Endothelial cell of umbilical vein (primary cell): Measurements from ENCODE around the gene C1orf116. TPM values are rescaled to one million over a fixed set of nuclear protein-coding genes. Genes with fewer than 3 reads are reported as not detected.

Experiments used
- BruUV-seq: library from RNA; stranded (reverse); fragments of 400-500 nt; replicated peaks from 2 replicates; lab custom pipeline; 2021; lab: Mats Ljungman, UMichigan
- CTCF ChIA-PET: fragments of 300-600, 350-600 bp; sonication (Branson Sonifier 250); formaldehyde crosslinking; loops from one replicate; lab custom pipeline; 2021; ENCODE audit warnings: antibody characterized with exemption, inconsistent platforms; lab: Charles Lee
- POLR2A ChIA-PET: fragments of 300-600, 350-600 bp; sonication (Branson Sonifier 250); formaldehyde crosslinking; loops from one replicate; lab custom pipeline; 2021; ENCODE audit warnings: antibody characterized with exemption, inconsistent platforms; lab: Charles Lee
- DNase-seq: peaks from one replicate; pipeline ENCODE4 v3.0.0-alpha.2; 2011; ENCODE audit warnings: low read depth, low spot score
- FAIRE-seq: peaks from 2 replicates; lab custom pipeline; 2011; peaks lifted over from hg19 to GRCh38; lab: Jason Lieb, UNC
- H2AFZ ChIP-seq: 2 replicates; pipeline ENCODE4 v1.6.0; 2012; ENCODE audit warnings: low read depth, low read length, control low read depth, inconsistent platforms
- H3K27ac ChIP-seq: 2 replicates; pipeline ENCODE4 v1.5.1; 2011; ENCODE audit warnings: low read depth, mild to moderate bottlenecking, control low read depth, low read length, moderate library complexity; ENCODE audit not compliant: insufficient read depth
- H3K27me3 ChIP-seq, 2 experiments: 2 replicates each; pipeline versions ENCODE4 v1.6.0 to v1.6.1; 2011; ENCODE audit warnings: low read length in 2 of 2, mixed read lengths in 1 of 2; ENCODE audit not compliant: control insufficient read depth in 2 of 2, insufficient read depth in 2 of 2
- H3K36me3 ChIP-seq, 2 experiments: 2 replicates in 1 of 2; 3 replicates in 1 of 2; pipeline ENCODE4 v1.5.1; 2011; ENCODE audit warnings: low read length in 2 of 2, mild to moderate bottlenecking in 1 of 2, moderate library complexity in 1 of 2; ENCODE audit not compliant: control insufficient read depth in 2 of 2, insufficient read depth in 2 of 2; ENCODE audit errors: extremely low read depth in 1 of 2
- H3K4me1 ChIP-seq: 3 replicates; pipeline ENCODE4 v1.5.1; 2011; ENCODE audit warnings: mild to moderate bottlenecking, low read length; ENCODE audit not compliant: control insufficient read depth, insufficient read depth; ENCODE audit errors: extremely low read depth
- H3K4me2 ChIP-seq: 2 replicates; pipeline ENCODE4 v1.6.1; 2011; ENCODE audit warnings: low read length, control low read depth, mixed read lengths; ENCODE audit not compliant: insufficient read depth
- H3K4me3 ChIP-seq, 3 experiments: fragments of 200-600 bp in 1 of 3; sonication (generic), shearing (Covaris generic) in 1 of 3; replicated peaks in 1 of 3; 2 replicates each; pipeline ENCODE4 v1.5.1; 2011 to 2016; ENCODE audit warnings: control low read depth in 3 of 3, low read length in 3 of 3, mild to moderate bottlenecking in 2 of 3, inconsistent platforms in 1 of 3, low read depth in 1 of 3, moderate library complexity in 1 of 3; ENCODE audit not compliant: insufficient read depth in 1 of 3
- H3K79me2 ChIP-seq: 2 replicates; pipeline ENCODE4 v1.6.0; 2012; ENCODE audit warnings: low read length, inconsistent platforms; ENCODE audit not compliant: control insufficient read depth, insufficient read depth
- H3K9ac ChIP-seq: replicated peaks from 2 replicates; pipeline ENCODE3; 2011; ENCODE audit warnings: low read length, control low read depth; ENCODE audit not compliant: insufficient read depth; ENCODE audit errors: extremely low read depth
- H3K9me1 ChIP-seq: replicated peaks from 3 replicates; pipeline ENCODE4 v1.6.0; 2011; ENCODE audit warnings: mild to moderate bottlenecking, low read length; ENCODE audit not compliant: control insufficient read depth, insufficient read depth; ENCODE audit errors: extremely low read depth
- H3K9me3 ChIP-seq: replicated peaks from 2 replicates; pipeline ENCODE4 v1.5.1; 2012; ENCODE audit warnings: low read length, inconsistent platforms; ENCODE audit not compliant: control insufficient read depth, insufficient read depth
- H4K20me1 ChIP-seq: replicated peaks from 2 replicates; pipeline ENCODE3; 2011; ENCODE audit warnings: mild to moderate bottlenecking, low read length; ENCODE audit not compliant: control insufficient read depth, insufficient read depth; ENCODE audit errors: extremely low read depth
- CTCF ChIP-seq, 2 donors: IDR thresholded peaks; 1 replicate in 1 of 2; 2 replicates in 1 of 2; pipeline ENCODE4 v1.5.1; 2011; ENCODE audit warnings: low read length in 2 of 2, mild to moderate bottlenecking in 2 of 2, moderate library complexity in 2 of 2, control low read depth in 1 of 2, inconsistent platforms in 1 of 2, low read depth in 1 of 2; ENCODE audit not compliant: insufficient read depth in 1 of 2; ENCODE audit errors: extremely low read depth in 1 of 2
- EZH2 ChIP-seq: IDR thresholded peaks from 2 replicates; pipeline ENCODE4 v1.6.1; 2012; ENCODE audit warnings: borderline replicate concordance, low read depth, mild to moderate bottlenecking, moderate library complexity, low read length, inconsistent platforms; ENCODE audit not compliant: severe bottlenecking
- FOS ChIP-seq: IDR thresholded peaks from 2 replicates; pipeline ENCODE4 v1.6.1; 2011; ENCODE audit warnings: mild to moderate bottlenecking, low read length, moderate library complexity, borderline replicate concordance; ENCODE audit not compliant: insufficient read depth
- GATA2 ChIP-seq: IDR thresholded peaks from 2 replicates; pipeline ENCODE4 v1.7.0; 2011; ENCODE audit warnings: low read depth, mild to moderate bottlenecking, moderate library complexity, mixed read lengths, low read length; ENCODE audit not compliant: insufficient read length, insufficient read depth
- JUN ChIP-seq: IDR thresholded peaks from 2 replicates; pipeline ENCODE4 v1.6.1; 2011; ENCODE audit warnings: borderline replicate concordance, low read depth; ENCODE audit not compliant: insufficient read length, insufficient read depth
- MAX ChIP-seq: IDR thresholded peaks from 2 replicates; pipeline ENCODE4 v1.6.1; 2011; ENCODE audit not compliant: insufficient read depth, insufficient read length
- MYC ChIP-seq: IDR thresholded peaks from one replicate; pipeline ENCODE4 v1.6.1; 2011; ENCODE audit warnings: mild to moderate bottlenecking, low read depth, low read length
- POLR2A ChIP-seq: IDR thresholded peaks from 2 replicates; pipeline ENCODE4 v1.6.1; 2012; ENCODE audit warnings: low read depth, mild to moderate bottlenecking, control low read depth, low read length
- POLR2AphosphoS5 ChIP-seq: IDR thresholded peaks from 2 replicates; pipeline ENCODE4 v1.6.1; 2012; ENCODE audit warnings: low read depth, mild to moderate bottlenecking, control low read depth, low read length, moderate library complexity; ENCODE audit not compliant: insufficient read depth
- dilution Hi-C: fragments of 300-500 bp; cut with MboI; formaldehyde crosslinking; loops from one replicate; pipeline ENCODE4 v1.15.0; 2019; ENCODE audit warnings: low sequenced_read_pairs; ENCODE audit not compliant: extremely low pct_ligation_motif_present
- intact Hi-C: fragments of 100-400 bp; cut with micrococcal nuclease; formaldehyde crosslinking; loops from one replicate; pipeline ENCODE4 v1.10.0; 2022
- polyA plus RNA-seq, 4 experiments: library from polyadenylated mRNA; depleted of rRNA in 3 of 4; stranded (reverse) in 3 of 4; unstranded in 1 of 4; fragments of >200 nt; gene quantifications; 2 replicates each; pipeline versions ENCODE4 v1.2.1 to v1.2.3, GENCODE V29; 2011 to 2012; ENCODE audit warnings: missing spikeins in 1 of 4
- total RNA-seq: library from RNA; stranded (reverse); gene quantifications from 2 replicates; pipeline ENCODE4 v1.2.3, GENCODE V29; 2021

The C1orf116 gene
- total and polyA plus RNA-seq, 2 donors (not counting 3 experiments of a cell fraction or from before 2014, with no cell fraction given), result 0.07 TPM; not detected in 1

GRCh38 chr1:207020065-207020708 is 12.4 kb downstream of the C1orf116 start:
- H3K4me2 ChIP-seq, result no peak overlapping the region
- H3K4me1 ChIP-seq, result no peaks in the 10 kb centered on the region
- FAIRE-seq, result no peak
- H3K79me2 ChIP-seq, result no peaks in the 10 kb centered on the region
- no peaks in the 10 kb centered on the region for H3K9me1 ChIP-seq
- no peak overlapping the region for H3K4me3 ChIP-seq
- peaks cover 0 to 5% of the 10 kb centered on the region in 2 experiments for H3K27me3 ChIP-seq
- dilution Hi-C loops (no loop called here), intact Hi-C loops (no loop called here)
- H4K20me1 ChIP-seq, result no peaks in the 10 kb centered on the region
- CTCF ChIA-PET, result interaction anchor here (1.4 kb wide), 1 partner anchor 12 kb away, joined by 3 read pairs; the partner anchor contains the start of gene C1orf116
- no peak overlapping the region for H3K27ac ChIP-seq
- no peak overlapping the region for H2AFZ ChIP-seq
- POLR2A ChIA-PET, result no interaction called here
- H3K36me3 ChIP-seq, result no peaks in the 10 kb centered on the region
- TF ChIP-seq POLR2A (no peak), GATA2 (no peak), FOS (no peak), CTCF (IDR thresholded peaks at IDR 0.05; ENCODE audit: extremely low read depth in 1 of 2, insufficient read depth in 1 of 2, low read depth in 1 of 2, low read length in 2 of 2) (no peak), JUN (no peak), EZH2 (no peak), MYC (no peak), MAX (no peak), POLR2AphosphoS5 (no peak)
- H3K9ac ChIP-seq, result no peak overlapping the region
- no TSS peak for BruUV-seq
- H3K9me3 ChIP-seq, result no peaks in the 10 kb centered on the region
- no peak for DNase-seq
